Activated CD4-positive, alpha-beta T cell treated with anti-CD3 and anti-CD28 coated beads, Interleukin-2, amount 50 U/mL, for 4 hours (primary cell): ENCODE results near the gene PIGP.
"Not testable (repeated sequence)": the region's sequence is repeated elsewhere in the genome, so short reads cannot be mapped to it uniquely, and the experiment has no call there.

ENCODE experiments used
- DNase-seq, 2 experiments: peaks; one replicate each; pipeline ENCODE4 v3.0.0-alpha.2; 2020

PIGP gene

DNA sequence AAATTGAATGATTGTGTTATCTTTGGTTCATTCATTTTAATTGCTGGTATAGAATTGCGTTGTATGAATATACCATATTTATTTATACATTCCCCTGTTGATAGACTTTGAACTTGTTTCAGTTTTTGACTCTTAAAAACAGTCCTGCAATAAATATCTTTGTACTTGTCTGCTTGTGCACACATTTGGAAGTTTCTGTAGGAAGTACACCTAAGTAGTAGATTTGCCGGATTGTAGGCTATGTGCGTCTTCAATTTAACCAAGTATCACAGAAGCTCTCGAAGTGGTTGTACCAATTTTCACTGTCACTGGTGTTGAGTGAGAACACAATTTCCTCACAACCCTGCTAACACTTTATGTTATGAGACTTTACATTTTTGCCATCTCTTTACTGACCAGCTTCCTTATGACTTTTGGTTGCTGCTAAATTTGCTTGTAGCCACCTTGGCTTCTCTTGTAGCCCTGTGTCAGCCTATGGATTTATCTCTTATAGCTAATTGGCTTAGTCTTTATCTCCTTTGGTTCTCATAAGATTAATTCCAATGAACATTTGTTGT is 2.4 kb upstream of the PIGP start:
- no peak for DNase-seq

DNA sequence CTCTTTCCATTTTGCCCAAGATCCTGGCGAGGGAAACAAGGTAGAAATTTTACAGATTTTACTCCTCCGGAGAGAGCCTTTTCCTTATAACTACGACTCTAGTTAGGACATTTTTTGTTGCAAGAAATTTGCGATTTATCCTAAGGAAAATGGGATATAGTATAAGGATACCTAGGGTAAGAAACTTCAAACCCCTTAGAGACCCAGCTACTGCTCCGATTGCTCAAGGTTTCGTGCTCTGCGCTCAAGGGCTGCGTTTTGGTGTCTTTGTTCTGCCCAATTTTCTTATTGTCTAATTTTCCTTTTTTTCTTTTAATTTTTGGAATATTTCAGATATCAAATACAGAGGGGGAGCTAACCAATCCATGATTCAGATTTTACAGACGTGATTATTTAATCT is 1.7 kb upstream of the PIGP start:
- DNase-seq, result no peak

- DNase-seq, result no peak
These were observed 1.3 kb upstream of the PIGP start for GRCh38 chr21:37074197-37074510.

DNA sequence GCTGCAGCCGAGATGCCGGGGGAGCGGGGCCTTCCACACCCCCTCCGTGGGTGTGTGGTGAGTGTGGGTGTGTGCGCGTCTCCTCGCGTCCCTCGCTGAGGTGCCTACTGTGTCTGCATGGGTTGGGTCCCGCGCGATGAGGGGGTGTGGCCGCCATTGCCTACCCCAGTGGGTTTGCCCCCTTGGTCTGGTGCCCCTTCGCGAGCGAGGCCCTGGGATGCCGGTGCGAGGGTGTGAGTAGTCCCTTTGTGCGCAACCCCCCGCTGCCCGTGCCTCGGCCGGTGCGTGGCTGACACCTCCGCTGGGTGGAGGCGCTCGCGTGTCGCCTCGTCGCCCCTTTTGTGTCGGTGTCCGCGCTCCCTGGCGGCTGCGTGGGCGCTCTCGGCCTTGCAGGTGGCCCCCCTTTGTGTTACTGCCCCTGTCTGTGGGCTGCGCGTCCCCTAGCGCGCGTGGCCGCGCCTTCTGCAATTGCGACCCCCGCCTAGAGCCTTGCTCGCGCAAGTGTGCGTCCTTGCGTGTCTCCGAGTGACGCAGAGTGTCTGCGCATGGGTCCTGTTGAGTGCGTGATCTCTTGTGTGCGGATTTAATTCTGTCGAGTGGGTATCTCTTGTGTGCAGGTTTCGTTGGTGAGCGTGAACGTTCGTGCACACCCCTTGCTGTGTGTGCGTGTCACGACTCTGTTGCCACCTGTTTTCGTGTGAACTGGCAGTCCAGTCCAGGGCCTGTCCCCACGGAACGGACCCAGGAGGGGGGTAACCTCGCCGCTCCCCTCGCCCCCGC is 736 bp upstream of the PIGP start:
- peak; percentile 48 to 49 for DNase-seq

DNA sequence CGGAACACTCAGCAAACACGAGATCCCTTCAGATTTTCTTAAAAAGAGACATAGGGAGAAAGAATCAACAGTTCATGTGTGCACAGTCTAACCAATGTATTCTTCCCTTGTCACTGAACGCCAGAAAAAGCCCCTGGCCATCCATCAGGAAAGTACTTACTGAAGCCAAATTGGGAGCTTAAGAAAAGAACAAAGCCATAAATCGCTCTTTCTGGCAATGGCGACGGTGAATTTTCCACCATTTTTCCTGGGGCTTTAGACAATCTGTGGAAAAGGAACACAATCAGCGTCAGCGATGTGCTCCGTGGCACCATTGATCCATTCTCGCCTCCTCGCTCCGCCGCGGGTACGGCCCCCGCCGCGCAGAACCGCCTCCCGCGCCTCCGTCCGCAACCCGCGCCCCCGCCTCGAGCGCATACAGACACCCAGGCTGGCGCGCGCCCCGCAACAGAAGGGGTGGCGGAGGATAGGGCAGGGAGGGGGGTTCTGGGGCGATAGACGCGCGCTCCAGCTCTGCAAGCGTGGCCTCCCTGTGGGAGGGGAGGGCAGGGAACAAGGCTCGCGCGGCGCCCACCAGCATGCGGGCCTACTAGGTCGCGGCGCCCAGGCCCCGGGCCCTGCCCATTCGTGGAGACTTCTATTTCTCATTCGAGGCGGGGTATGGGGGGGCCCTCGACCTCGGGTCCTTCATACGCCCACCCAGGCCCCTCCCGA is 440 bp downstream of the PIGP start:
- peak; percentile 63 for DNase-seq

DNA sequence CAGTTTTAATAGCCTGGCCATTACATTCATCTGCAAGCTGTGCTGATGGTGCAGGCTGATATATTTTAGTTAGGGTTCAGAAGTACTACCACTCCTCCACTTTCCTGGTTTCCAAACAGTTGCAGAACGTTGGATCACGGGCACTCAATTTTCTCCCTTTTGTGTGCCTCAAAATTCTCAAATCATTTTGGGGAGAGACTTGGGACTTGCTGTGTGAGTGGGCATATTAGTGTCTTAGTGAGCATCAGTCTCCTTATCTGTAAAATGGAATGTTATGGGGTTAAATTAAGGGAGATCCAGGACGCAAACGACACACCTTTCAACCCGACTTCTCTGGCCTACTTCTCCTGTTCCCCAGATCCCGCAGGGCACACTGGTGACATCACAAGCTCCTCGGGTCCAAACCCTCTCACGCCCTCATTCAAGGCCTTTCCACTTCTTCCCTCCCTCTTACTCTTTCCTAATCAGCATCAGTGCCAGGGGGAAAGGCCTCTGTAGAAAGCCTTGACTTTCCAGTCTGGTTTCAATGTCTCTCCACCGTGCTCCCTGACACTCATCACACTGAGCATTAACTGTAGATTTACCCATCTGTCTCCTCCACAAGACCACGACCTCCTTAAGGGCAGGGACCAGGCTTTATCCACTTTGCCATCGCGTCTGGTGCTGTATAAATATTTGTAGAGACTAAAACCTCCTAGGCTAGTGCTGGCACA is 1.2 kb downstream of the PIGP start:
- DNase-seq, result no peak

DNA sequence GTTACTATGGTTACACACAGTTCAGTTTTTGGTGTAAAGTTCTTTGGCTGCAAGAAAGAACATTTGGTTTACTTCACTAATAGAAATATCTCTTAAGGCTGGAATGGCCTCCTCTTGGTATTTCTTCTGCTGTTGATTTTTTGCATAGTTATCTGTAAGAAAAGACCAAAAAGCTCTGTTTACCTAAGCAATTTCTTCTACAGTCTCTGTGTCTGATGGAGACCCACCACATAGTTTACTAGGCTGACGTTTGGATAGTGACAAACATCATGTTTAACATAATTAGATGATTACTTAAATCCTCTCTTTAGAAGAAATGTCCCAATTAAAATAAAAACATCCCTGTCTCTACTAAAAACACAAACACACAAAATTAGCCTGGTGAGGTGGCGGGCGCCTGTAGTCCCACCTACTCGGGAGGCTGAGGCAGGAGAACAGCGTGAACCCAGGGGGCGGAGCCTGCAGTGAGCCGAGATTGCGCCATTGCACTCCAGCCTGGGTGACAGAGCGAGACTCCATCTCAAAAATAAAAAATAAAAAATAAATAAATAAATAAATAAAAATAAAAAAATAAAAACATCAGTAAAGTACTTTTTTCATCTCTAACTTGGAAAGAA is 7.2 kb downstream of the PIGP start:
- DNase-seq, result no peak

GRCh38 chr21:37064841-37065240 is 8.0 kb downstream of the PIGP start:
- no peak for DNase-seq

GRCh38 chr21:37063433-37063832 is 9.4 kb downstream of the PIGP start:
- DNase-seq, result no peak

GRCh38 chr21:37062593-37062935 is 10.3 kb downstream of the PIGP start:
- DNase-seq, result no peak

- DNase-seq, result no peak
These were observed 10.8 kb downstream of the PIGP start for GRCh38 chr21:37061926-37062592.

DNA sequence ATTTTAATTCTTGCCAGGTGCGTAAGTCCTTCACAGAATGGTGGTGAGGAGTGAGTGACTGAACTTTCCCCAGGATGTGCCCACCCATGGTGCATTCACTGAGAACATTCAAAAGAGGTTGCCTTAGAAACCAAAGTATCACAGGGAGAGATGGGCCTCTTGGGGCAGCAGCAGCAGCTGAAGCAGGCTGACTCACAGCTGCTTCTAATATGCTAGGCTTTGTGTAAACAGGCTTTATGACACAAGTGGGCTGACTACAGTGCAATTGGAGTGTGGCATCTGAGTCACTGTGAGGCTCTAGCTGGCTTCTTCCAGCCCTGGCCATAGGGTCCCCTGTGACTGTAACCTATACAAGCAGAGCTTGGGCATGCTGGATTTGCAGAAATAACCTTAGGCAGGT is 12.6 kb downstream of the PIGP start:
- no peak for DNase-seq

GRCh38 chr21:37059181-37059580 is 13.7 kb downstream of the PIGP start:
- DNase-seq, result no peak

GRCh38 chr21:37058261-37058660 is 14.6 kb downstream of the PIGP start:
- no peak for DNase-seq

GRCh38 chr21:37057614-37058013 is 15.3 kb downstream of the PIGP start:
- DNase-seq, result no peak

DNA sequence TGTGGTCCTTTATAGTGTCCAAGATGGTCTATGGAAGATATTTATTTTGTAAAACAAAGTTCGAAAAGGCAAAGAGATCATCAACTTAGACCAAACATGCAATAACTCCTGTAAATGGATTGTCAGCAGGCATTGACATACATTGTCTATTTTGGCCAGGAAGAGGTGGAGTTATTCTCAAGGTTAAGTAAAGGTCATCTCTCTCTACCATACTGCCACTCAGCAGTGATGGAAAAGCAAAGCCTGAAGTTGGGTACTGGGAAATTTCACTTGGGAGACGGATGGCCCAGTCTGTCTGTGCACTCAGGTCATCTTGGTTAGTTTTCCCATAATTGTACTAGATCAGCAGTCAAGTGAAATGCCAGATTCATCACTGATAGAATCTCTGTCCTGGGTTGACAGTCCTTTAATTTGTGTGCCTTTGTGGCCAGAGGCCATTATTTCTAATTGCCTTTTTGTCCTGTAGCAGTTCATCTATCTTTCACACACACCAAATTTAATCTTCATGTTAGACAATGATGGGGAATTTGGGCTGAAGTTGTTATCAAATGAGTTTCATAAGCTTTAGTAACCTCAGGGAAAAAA is 17.5 kb downstream of the PIGP start:
- DNase-seq, result no peak

DNA sequence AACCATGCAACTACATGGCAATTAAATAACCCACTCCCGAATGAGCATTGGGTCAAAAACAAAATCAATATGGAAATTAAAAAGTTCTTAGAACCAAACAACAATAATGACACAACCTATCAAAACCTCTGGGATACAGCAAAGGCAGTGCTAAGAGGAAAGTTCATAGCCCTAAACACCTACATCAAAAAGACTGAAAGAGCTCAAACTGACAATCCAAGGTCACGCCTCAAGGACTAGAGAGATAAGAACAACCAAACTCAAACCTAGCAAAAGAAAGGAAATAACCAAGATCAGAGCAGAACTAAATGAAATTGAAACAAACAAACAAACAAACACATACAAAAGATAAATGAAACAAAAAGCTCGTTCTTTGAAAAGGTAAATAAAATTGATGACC is 23.1 kb downstream of the PIGP start:
- not testable (repeated sequence) for DNase-seq

- no peak for DNase-seq
These were observed 25.8 kb downstream of the PIGP start for GRCh38 chr21:37047079-37047478.

GRCh38 chr21:37045556-37045955 is 27.3 kb downstream of the PIGP start:
- DNase-seq, result no peak

- DNase-seq, result no peak
These were observed 27.7 kb downstream of the PIGP start for GRCh38 chr21:37045149-37045548.

GRCh38 chr21:37044643-37045042 is 28.2 kb downstream of the PIGP start:
- no peak for DNase-seq

GRCh38 chr21:37043818-37044217 is 29.1 kb downstream of the PIGP start:
- DNase-seq, result no peak
